GM20000 (cell line): ENCODE data around the gene EFEMP1.

Experiments used
- DNase-seq: peaks from one replicate; pipeline ENCODE4 v3.0.0; 2012; ENCODE audit warnings: low spot score
- CTCF ChIP-seq: IDR thresholded peaks from 2 replicates; pipeline ENCODE4 v1.5.1; 2012; ENCODE audit warnings: mild to moderate bottlenecking, control low read depth; ENCODE audit errors: extremely low read depth, missing control alignments

The EFEMP1 gene

GRCh38 chr2:55949613-55950012 is 26.0 kb upstream of the EFEMP1 start:
- DNase-seq = no peak

GRCh38 chr2:55949211-55949610 is 25.6 kb upstream of the EFEMP1 start:
- no peak for DNase-seq
- no peak for TF ChIP-seq CTCF

More at GRCh38 chr2:55949613-55950012, 26.0 kb upstream of the EFEMP1 start:
- TF ChIP-seq CTCF = no peak

GRCh38 chr2:55948176-55948923 is 24.8 kb upstream of the EFEMP1 start:
- no peak for TF ChIP-seq CTCF
- no peak for DNase-seq

GRCh38 chr2:55947752-55948151 is 24.2 kb upstream of the EFEMP1 start:
- no peak for TF ChIP-seq CTCF
- no peak for DNase-seq

GRCh38 chr2:55946793-55947192 is 23.2 kb upstream of the EFEMP1 start:
- no peak for TF ChIP-seq CTCF
- no peak for DNase-seq

- no peak for DNase-seq
- no peak for TF ChIP-seq CTCF
Measured at GRCh38 chr2:55943466-55943865, 19.9 kb upstream of the EFEMP1 start.

GRCh38 chr2:55936351-55936750 is 12.8 kb upstream of the EFEMP1 start:
- DNase-seq = no peak
- no peak for TF ChIP-seq CTCF
